ENCODE results near the gene ADGRB3.

The ADGRB3 gene

GRCh38 chr6:68635706-68636513, 828 bp downstream of the ADGRB3 start:
- H3K36me3 ChIP-seq (ENCODE audit: control insufficient read depth in 2 of 2, insufficient read depth in 2 of 2, low read length in 2 of 2) = no peaks in the 10 kb centered on the region
- H3K4me3 ChIP-seq (ENCODE audit: low read length in 2 of 2) = peak overlapping the region; percentile 77 to 85
- no peaks in the 10 kb centered on the region for H3K4me1 ChIP-seq (ENCODE audit: control insufficient read depth, insufficient read depth, low read length)
- no peaks in the 10 kb centered on the region for H3K9me3 ChIP-seq (ENCODE audit: control insufficient read depth in 2 of 2, low read length in 2 of 2)
- H3K27me3 ChIP-seq (ENCODE audit: control insufficient read depth in 1 of 2, insufficient read depth in 2 of 2, low read length in 2 of 2) = peaks cover 6 to 11% of the 10 kb centered on the region in 2 donors
- peak overlapping the region; percentile 58 to 72 for H3K9ac ChIP-seq (ENCODE audit: low read length in 2 of 2)
- peak overlapping the region; percentile 20 for H3K27ac ChIP-seq (ENCODE audit: low read length)

GRCh38 chr6:68636666-68637065, 1.6 kb downstream of the ADGRB3 start:
- Histone ChIP-seq H3K9me3 (ENCODE audit: control insufficient read depth in 2 of 2, low read length in 2 of 2) (no peaks in the 10 kb centered on the region), H3K9ac (ENCODE audit: low read length in 2 of 2) (no peak overlapping the region), H3K4me3 (ENCODE audit: low read length in 2 of 2) (peak overlapping the region; percentile 38 to 85), H3K27me3 (ENCODE audit: control insufficient read depth in 1 of 2, insufficient read depth in 2 of 2, low read length in 2 of 2) (peaks cover 9 to 11% of the 10 kb centered on the region in 2 donors), H3K4me1 (ENCODE audit: control insufficient read depth, insufficient read depth, low read length) (no peaks in the 10 kb centered on the region), H3K36me3 (ENCODE audit: control insufficient read depth in 2 of 2, insufficient read depth in 2 of 2, low read length in 2 of 2) (no peaks in the 10 kb centered on the region), H3K27ac (ENCODE audit: low read length) (no peak overlapping the region)

- Histone ChIP-seq H3K36me3 (ENCODE audit: control insufficient read depth in 2 of 2, insufficient read depth in 2 of 2, low read length in 2 of 2) (no peaks in the 10 kb centered on the region), H3K4me1 (ENCODE audit: control insufficient read depth, insufficient read depth, low read length) (no peaks in the 10 kb centered on the region), H3K9ac (ENCODE audit: low read length in 2 of 2) (no peak overlapping the region), H3K9me3 (ENCODE audit: control insufficient read depth in 2 of 2, low read length in 2 of 2) (no peaks in the 10 kb centered on the region), H3K27ac (ENCODE audit: low read length) (no peak overlapping the region), H3K4me3 (ENCODE audit: low read length in 2 of 2) (peak overlapping the region; percentile 29 to 85), H3K27me3 (ENCODE audit: control insufficient read depth in 1 of 2, insufficient read depth in 2 of 2, low read length in 2 of 2) (peaks cover 9 to 11% of the 10 kb centered on the region in 2 donors)
Observed at GRCh38 chr6:68637071-68637470, 2.0 kb downstream of the ADGRB3 start.

- H3K27me3 ChIP-seq (ENCODE audit: control insufficient read depth in 1 of 2, insufficient read depth in 2 of 2, low read length in 2 of 2) = peaks cover 9 to 11% of the 10 kb centered on the region in 2 donors
- no peaks in the 10 kb centered on the region for H3K9me3 ChIP-seq (ENCODE audit: control insufficient read depth in 2 of 2, low read length in 2 of 2)
- no peak overlapping the region for H3K9ac ChIP-seq (ENCODE audit: low read length in 2 of 2)
- H3K4me3 ChIP-seq (ENCODE audit: low read length in 2 of 2) = no peak overlapping the region
- H3K4me1 ChIP-seq (ENCODE audit: control insufficient read depth, insufficient read depth, low read length) = no peaks in the 10 kb centered on the region
- no peaks in the 10 kb centered on the region for H3K36me3 ChIP-seq (ENCODE audit: control insufficient read depth in 2 of 2, insufficient read depth in 2 of 2, low read length in 2 of 2)
- no peak overlapping the region for H3K27ac ChIP-seq (ENCODE audit: low read length)
Observed at GRCh38 chr6:68637782-68638181, 2.7 kb downstream of the ADGRB3 start.

GRCh38 chr6:68638230-68638900, 3.3 kb downstream of the ADGRB3 start:
- Histone ChIP-seq H3K4me1 (ENCODE audit: control insufficient read depth, insufficient read depth, low read length) (no peaks in the 10 kb centered on the region), H3K27ac (ENCODE audit: low read length) (no peak overlapping the region), H3K4me3 (ENCODE audit: low read length in 2 of 2) (no peak overlapping the region), H3K27me3 (ENCODE audit: control insufficient read depth in 1 of 2, insufficient read depth in 2 of 2, low read length in 2 of 2) (peaks cover 9 to 11% of the 10 kb centered on the region in 2 donors), H3K36me3 (ENCODE audit: control insufficient read depth in 2 of 2, insufficient read depth in 2 of 2, low read length in 2 of 2) (no peaks in the 10 kb centered on the region), H3K9ac (ENCODE audit: low read length in 2 of 2) (no peak overlapping the region), H3K9me3 (ENCODE audit: control insufficient read depth in 2 of 2, low read length in 2 of 2) (no peaks in the 10 kb centered on the region)

GRCh38 chr6:68639211-68639610, 4.1 kb downstream of the ADGRB3 start:
- Histone ChIP-seq H3K4me1 (ENCODE audit: control insufficient read depth, insufficient read depth, low read length) (no peaks in the 10 kb centered on the region), H3K9ac (ENCODE audit: low read length in 2 of 2) (no peak overlapping the region), H3K4me3 (ENCODE audit: low read length in 2 of 2) (no peak overlapping the region), H3K36me3 (ENCODE audit: control insufficient read depth in 2 of 2, insufficient read depth in 2 of 2, low read length in 2 of 2) (no peaks in the 10 kb centered on the region), H3K27ac (ENCODE audit: low read length) (no peak overlapping the region), H3K27me3 (ENCODE audit: control insufficient read depth in 1 of 2, insufficient read depth in 2 of 2, low read length in 2 of 2) (peaks cover 9 to 11% of the 10 kb centered on the region in 2 donors), H3K9me3 (ENCODE audit: control insufficient read depth in 2 of 2, low read length in 2 of 2) (no peaks in the 10 kb centered on the region)

- Histone ChIP-seq H3K4me3 (ENCODE audit: low read length in 2 of 2) (peak overlapping the region; percentile 39 to 54), H3K4me1 (ENCODE audit: control insufficient read depth, insufficient read depth, low read length) (no peaks in the 10 kb centered on the region), H3K27ac (ENCODE audit: low read length) (peak overlapping the region; percentile 2), H3K27me3 (ENCODE audit: control insufficient read depth in 1 of 2, insufficient read depth in 2 of 2, low read length in 2 of 2) (peaks cover 9 to 11% of the 10 kb centered on the region in 2 donors), H3K9ac (ENCODE audit: low read length in 2 of 2) (no peak overlapping the region), H3K9me3 (ENCODE audit: control insufficient read depth in 2 of 2, low read length in 2 of 2) (no peaks in the 10 kb centered on the region), H3K36me3 (ENCODE audit: control insufficient read depth in 2 of 2, insufficient read depth in 2 of 2, low read length in 2 of 2) (no peaks in the 10 kb centered on the region)
Observed at GRCh38 chr6:68639826-68640490, 4.9 kb downstream of the ADGRB3 start.

GRCh38 chr6:68640491-68640835, 5.4 kb downstream of the ADGRB3 start:
- Histone ChIP-seq H3K9me3 (ENCODE audit: control insufficient read depth in 2 of 2, low read length in 2 of 2) (no peaks in the 10 kb centered on the region), H3K36me3 (ENCODE audit: control insufficient read depth in 2 of 2, insufficient read depth in 2 of 2, low read length in 2 of 2) (no peaks in the 10 kb centered on the region), H3K9ac (ENCODE audit: low read length in 2 of 2) (peak overlapping the region in 1 of 2 donors; percentile 7), H3K4me1 (ENCODE audit: control insufficient read depth, insufficient read depth, low read length) (no peaks in the 10 kb centered on the region), H3K4me3 (ENCODE audit: low read length in 2 of 2) (peak overlapping the region; percentile 39 to 54), H3K27me3 (ENCODE audit: control insufficient read depth in 1 of 2, insufficient read depth in 2 of 2, low read length in 2 of 2) (peaks cover 9 to 11% of the 10 kb centered on the region in 2 donors), H3K27ac (ENCODE audit: low read length) (no peak overlapping the region)

- H3K9ac ChIP-seq (ENCODE audit: low read length in 2 of 2) = no peak overlapping the region
- no peaks in the 10 kb centered on the region for H3K4me1 ChIP-seq (ENCODE audit: control insufficient read depth, insufficient read depth, low read length)
- H3K27me3 ChIP-seq (ENCODE audit: control insufficient read depth in 1 of 2, insufficient read depth in 2 of 2, low read length in 2 of 2) = peaks cover 9 to 11% of the 10 kb centered on the region in 2 donors
- no peaks in the 10 kb centered on the region for H3K9me3 ChIP-seq (ENCODE audit: control insufficient read depth in 2 of 2, low read length in 2 of 2)
- H3K27ac ChIP-seq (ENCODE audit: low read length) = no peak overlapping the region
- peak overlapping the region in 1 of 2 donors; percentile 4 for H3K4me3 ChIP-seq (ENCODE audit: low read length in 2 of 2)
- H3K36me3 ChIP-seq (ENCODE audit: control insufficient read depth in 2 of 2, insufficient read depth in 2 of 2, low read length in 2 of 2) = no peaks in the 10 kb centered on the region
Observed at GRCh38 chr6:68641172-68641571, 6.1 kb downstream of the ADGRB3 start.

- no peak overlapping the region for H3K9ac ChIP-seq (ENCODE audit: low read length in 2 of 2)
- no peaks in the 10 kb centered on the region for H3K4me1 ChIP-seq (ENCODE audit: control insufficient read depth, insufficient read depth, low read length)
- H3K9me3 ChIP-seq (ENCODE audit: control insufficient read depth in 2 of 2, low read length in 2 of 2) = no peaks in the 10 kb centered on the region
- no peak overlapping the region for H3K27ac ChIP-seq (ENCODE audit: low read length)
- H3K27me3 ChIP-seq (ENCODE audit: control insufficient read depth in 1 of 2, insufficient read depth in 2 of 2, low read length in 2 of 2) = peaks cover 9 to 11% of the 10 kb centered on the region in 2 donors
- H3K4me3 ChIP-seq (ENCODE audit: low read length in 2 of 2) = no peak overlapping the region
- H3K36me3 ChIP-seq (ENCODE audit: control insufficient read depth in 2 of 2, insufficient read depth in 2 of 2, low read length in 2 of 2) = no peaks in the 10 kb centered on the region
Observed at GRCh38 chr6:68642081-68642480, 7.0 kb downstream of the ADGRB3 start.
